Trophoblast cell (in vitro differentiated cells and primary cell): ENCODE measurements around the gene TBCD.

Source experiments
- DNase-seq, 2 donors: peaks; one replicate each; pipeline ENCODE4 v3.0.0-alpha.2; 2016
- H2AFZ ChIP-seq: 2 replicates; pipeline ENCODE4 v1.6.1; 2013; ENCODE audit warnings: low read length, moderate library complexity, mild to moderate bottlenecking; ENCODE audit not compliant: insufficient read depth, poor library complexity
- H2AK5ac ChIP-seq: 2 replicates; pipeline ENCODE4 v1.6.1; 2013; ENCODE audit warnings: mild to moderate bottlenecking, low read length
- H2BK120ac ChIP-seq: 2 replicates; pipeline ENCODE4 v1.6.1; 2013; ENCODE audit warnings: low read length, mild to moderate bottlenecking, moderate library complexity; ENCODE audit not compliant: insufficient read depth, poor library complexity
- H2BK12ac ChIP-seq: 2 replicates; pipeline ENCODE4 v1.6.1; 2013; ENCODE audit warnings: mild to moderate bottlenecking, low read length, moderate library complexity
- H2BK5ac ChIP-seq: 2 replicates; pipeline ENCODE4 v1.6.1; 2013; ENCODE audit warnings: low read length, low read depth, moderate library complexity, mild to moderate bottlenecking; ENCODE audit not compliant: poor library complexity
- H3K14ac ChIP-seq: 2 replicates; pipeline ENCODE4 v1.6.1; 2013; ENCODE audit warnings: mild to moderate bottlenecking, low read length
- H3K18ac ChIP-seq: 2 replicates; pipeline ENCODE4 v1.6.1; 2013; ENCODE audit warnings: mild to moderate bottlenecking, low read length
- H3K23ac ChIP-seq: 2 replicates; pipeline ENCODE4 v1.6.1; 2013; ENCODE audit warnings: low read length
- H3K27ac ChIP-seq: 2 replicates; pipeline ENCODE4 v1.5.1; 2013; ENCODE audit warnings: low read depth, mild to moderate bottlenecking, inconsistent platforms, low read length, moderate library complexity
- H3K27me3 ChIP-seq: 2 replicates; pipeline ENCODE4 v1.6.1; 2013; ENCODE audit warnings: inconsistent platforms, mild to moderate bottlenecking, low read length, moderate library complexity; ENCODE audit not compliant: insufficient read depth
- H3K36me3 ChIP-seq, 2 experiments: 1 replicate in 1 of 2; 2 replicates in 1 of 2; pipeline ENCODE4 v1.6.1; 2013; ENCODE audit warnings: low read length in 2 of 2, mild to moderate bottlenecking in 2 of 2, moderate library complexity in 1 of 2; ENCODE audit not compliant: insufficient read depth in 2 of 2, control insufficient read depth in 1 of 2
- H3K4ac ChIP-seq: 2 replicates; pipeline ENCODE4 v1.6.1; 2013; ENCODE audit warnings: low read depth, mild to moderate bottlenecking, low read length, moderate library complexity
- H3K4me1 ChIP-seq, 2 experiments: 1 replicate in 1 of 2; 2 replicates in 1 of 2; pipeline ENCODE4 v1.6.1; 2013; ENCODE audit warnings: low read length in 2 of 2, mild to moderate bottlenecking in 2 of 2, moderate library complexity in 1 of 2; ENCODE audit not compliant: insufficient read depth in 2 of 2, control insufficient read depth in 1 of 2
- H3K4me2 ChIP-seq: 2 replicates; pipeline ENCODE4 v1.6.1; 2013; ENCODE audit warnings: inconsistent platforms, mild to moderate bottlenecking, low read length, moderate library complexity
- H3K4me3 ChIP-seq: 2 replicates; pipeline ENCODE4 v1.5.1; 2013; ENCODE audit warnings: mild to moderate bottlenecking, low read depth, low read length, inconsistent platforms
- H3K79me1 ChIP-seq: one replicate; pipeline ENCODE4 v1.6.1; 2013; ENCODE audit warnings: low read length
- H3K79me2 ChIP-seq: 2 replicates; pipeline ENCODE4 v1.6.1; 2013; ENCODE audit warnings: low read length, mild to moderate bottlenecking; ENCODE audit not compliant: control insufficient read depth, insufficient read depth, poor library complexity
- H3K9ac ChIP-seq: 2 replicates; pipeline ENCODE4 v1.6.1; 2013; ENCODE audit warnings: mild to moderate bottlenecking, low read length
- H3K9me3 ChIP-seq: 2 replicates; pipeline ENCODE4 v1.6.1; 2013; ENCODE audit warnings: low read depth, mild to moderate bottlenecking, control low read depth, inconsistent platforms, low read length; ENCODE audit not compliant: insufficient read depth
- H4K12ac ChIP-seq: 2 replicates; pipeline ENCODE4 v1.6.1; 2013; ENCODE audit warnings: low read depth, mild to moderate bottlenecking, low read length, moderate library complexity
- H4K8ac ChIP-seq: 2 replicates; pipeline ENCODE4 v1.6.1; 2013; ENCODE audit warnings: low read depth, mild to moderate bottlenecking, low read length, moderate library complexity
- H4K91ac ChIP-seq: one replicate; pipeline ENCODE4 v1.6.1; 2013; ENCODE audit warnings: low read depth, mild to moderate bottlenecking, low read length, moderate library complexity
- WGBS: extraction: QIAGEN DNeasy Blood & Tissue Kit; methylation state at CpG from one replicate; pipeline ENCODE4 v1.1.7; 2013; ENCODE audit warnings: missing lambda C conversion rate; ENCODE audit not compliant: insufficient read length, insufficient coverage; ENCODE audit errors: extremely low coverage; 5-methylcytosine and 5-hydroxymethylcytosine counted together

TBCD gene

GRCh38 chr17:82957469-82957795, 205.6 kb downstream of the TBCD start:
- no peak overlapping the region for H4K8ac ChIP-seq
- no peak overlapping the region for H3K9ac ChIP-seq
- no peak overlapping the region for H3K4me2 ChIP-seq
- no CpG with 5 or more reads among the region's 8 CpGs for WGBS
- H3K23ac ChIP-seq, result no peak overlapping the region
- peaks cover 13% of the 10 kb centered on the region for H3K9me3 ChIP-seq
- H2BK120ac ChIP-seq, result no peak overlapping the region
- no peak overlapping the region for H4K91ac ChIP-seq
- H2BK12ac ChIP-seq, result no peak overlapping the region
- H3K79me1 ChIP-seq, result no peaks in the 10 kb centered on the region
- H3K14ac ChIP-seq, result no peak overlapping the region
- H3K36me3 ChIP-seq, result peaks cover 0 to 3% of the 10 kb centered on the region in 2 experiments
- no peak overlapping the region for H2AK5ac ChIP-seq
- H3K4ac ChIP-seq, result no peak overlapping the region
- no peak overlapping the region for H3K18ac ChIP-seq
- no peak overlapping the region for H3K4me3 ChIP-seq
- DNase-seq, result no peak
- no peak overlapping the region for H2BK5ac ChIP-seq
- no peak overlapping the region for H2AFZ ChIP-seq
- no peaks in the 10 kb centered on the region for H3K27me3 ChIP-seq
- no peak overlapping the region for H3K27ac ChIP-seq
- no peak overlapping the region for H4K12ac ChIP-seq
- H3K4me1 ChIP-seq, result no peaks in the 10 kb centered on the region
- no peaks in the 10 kb centered on the region for H3K79me2 ChIP-seq

GRCh38 chr17:82957961-82958561, 206.2 kb downstream of the TBCD start:
- peaks cover 0 to 3% of the 10 kb centered on the region in 2 experiments for H3K36me3 ChIP-seq
- H3K23ac ChIP-seq, result no peak overlapping the region
- no peak overlapping the region for H3K14ac ChIP-seq
- peaks cover 13% of the 10 kb centered on the region for H3K9me3 ChIP-seq
- H3K4me2 ChIP-seq, result no peak overlapping the region
- H2BK5ac ChIP-seq, result no peak overlapping the region
- no peak overlapping the region for H4K12ac ChIP-seq
- no peak overlapping the region for H2AFZ ChIP-seq
- H2BK120ac ChIP-seq, result no peak overlapping the region
- H3K18ac ChIP-seq, result no peak overlapping the region
- WGBS, result no CpG with 5 or more reads among the region's 30 CpGs
- H3K4me3 ChIP-seq, result no peak overlapping the region
- no peak overlapping the region for H4K91ac ChIP-seq
- no peaks in the 10 kb centered on the region for H3K4me1 ChIP-seq
- H3K27me3 ChIP-seq, result no peaks in the 10 kb centered on the region
- no peak overlapping the region for H4K8ac ChIP-seq
- no peak overlapping the region for H3K4ac ChIP-seq
- no peak for DNase-seq
- H2BK12ac ChIP-seq, result no peak overlapping the region
- no peak overlapping the region for H3K9ac ChIP-seq
- no peak overlapping the region for H3K27ac ChIP-seq
- no peak overlapping the region for H2AK5ac ChIP-seq
- no peaks in the 10 kb centered on the region for H3K79me1 ChIP-seq
- H3K79me2 ChIP-seq, result no peaks in the 10 kb centered on the region

GRCh38 chr17:82959242-82959930, 207.5 kb downstream of the TBCD start:
- Histone ChIP-seq H3K36me3 (peaks cover 0 to 3% of the 10 kb centered on the region in 2 experiments), H2BK12ac (no peak overlapping the region), H2BK120ac (no peak overlapping the region), H3K4ac (no peak overlapping the region), H3K14ac (no peak overlapping the region), H3K4me1 (peaks cover 0 to 2% of the 10 kb centered on the region in 2 experiments), H3K9ac (no peak overlapping the region), H3K9me3 (peaks cover 13% of the 10 kb centered on the region), H2AFZ (no peak overlapping the region), H3K27me3 (no peaks in the 10 kb centered on the region), H3K27ac (no peak overlapping the region), H3K18ac (no peak overlapping the region), H3K79me1 (no peaks in the 10 kb centered on the region), H3K4me3 (peak overlapping the region; percentile 11), H4K8ac (no peak overlapping the region), H3K4me2 (no peak overlapping the region), H4K91ac (no peak overlapping the region), H4K12ac (no peak overlapping the region), H2AK5ac (no peak overlapping the region), H2BK5ac (no peak overlapping the region), H3K79me2 (no peaks in the 10 kb centered on the region), H3K23ac (no peak overlapping the region)
- no CpG with 5 or more reads among the region's 28 CpGs for WGBS
- no peak for DNase-seq

GRCh38 chr17:82959990-82960418, 208.1 kb downstream of the TBCD start:
- peaks cover 0 to 3% of the 10 kb centered on the region in 2 experiments for H3K36me3 ChIP-seq
- no peak overlapping the region for H3K9ac ChIP-seq
- H2BK120ac ChIP-seq, result no peak overlapping the region
- no peak overlapping the region for H3K4me3 ChIP-seq
- H3K9me3 ChIP-seq, result peaks cover 13% of the 10 kb centered on the region
- no peak overlapping the region for H3K4ac ChIP-seq
- H2AK5ac ChIP-seq, result no peak overlapping the region
- no peak overlapping the region for H2BK5ac ChIP-seq
- H3K79me2 ChIP-seq, result no peaks in the 10 kb centered on the region
- H3K14ac ChIP-seq, result no peak overlapping the region
- H2BK12ac ChIP-seq, result no peak overlapping the region
- no peaks in the 10 kb centered on the region for H3K27me3 ChIP-seq
- no peaks in the 10 kb centered on the region for H3K79me1 ChIP-seq
- no peak overlapping the region for H4K91ac ChIP-seq
- DNase-seq, result no peak
- no peak overlapping the region for H3K18ac ChIP-seq
- no peak overlapping the region for H2AFZ ChIP-seq
- H3K27ac ChIP-seq, result no peak overlapping the region
- H4K12ac ChIP-seq, result no peak overlapping the region
- no CpG with 5 or more reads among the region's 23 CpGs for WGBS
- no peak overlapping the region for H3K4me2 ChIP-seq
- no peak overlapping the region for H4K8ac ChIP-seq
- H3K4me1 ChIP-seq, result peaks cover 0 to 2% of the 10 kb centered on the region in 2 experiments
- no peak overlapping the region for H3K23ac ChIP-seq
